Neural cell (in vitro differentiated cells): Measurements from ENCODE around the gene ADAM30. TPM values are rescaled to one million over a fixed set of nuclear protein-coding genes. Genes with fewer than 3 reads are reported as not detected.

Source experiments
- H2AFZ ChIP-seq: fragments of 200-600, 300-800 bp; sonication (generic), shearing (Covaris generic); 2 replicates; pipeline ENCODE4 v1.6.0; 2014; ENCODE audit warnings: low read depth, mild to moderate bottlenecking, antibody characterized with exemption, low read length, moderate library complexity
- H3F3A ChIP-seq: fragments of 200-600 bp; shearing (Covaris generic); 2 replicates; pipeline ENCODE4 v1.6.1; 2016; ENCODE audit warnings: mild to moderate bottlenecking, moderate library complexity, mixed read lengths, antibody characterized with exemption, low read length; ENCODE audit not compliant: insufficient read depth, poor library complexity, severe bottlenecking
- H3K27ac ChIP-seq: fragments of 200-600, 300-800 bp; sonication (generic), shearing (Covaris generic); 2 replicates; pipeline ENCODE4 v1.5.1; 2014; ENCODE audit warnings: mild to moderate bottlenecking, low read length, moderate library complexity
- H3K27me3 ChIP-seq: fragments of 300-800, 200-600 bp; sonication (generic), shearing (Covaris generic); 2 replicates; pipeline ENCODE4 v1.6.0; 2014; ENCODE audit warnings: mild to moderate bottlenecking, low read depth, low read length, moderate library complexity; ENCODE audit not compliant: insufficient read depth
- H3K36me3 ChIP-seq: fragments of 300-800, 200-600 bp; sonication (generic), shearing (Covaris generic); 2 replicates; pipeline ENCODE4 v1.5.1; 2014; ENCODE audit warnings: mild to moderate bottlenecking, antibody characterized with exemption, low read length, moderate library complexity; ENCODE audit not compliant: insufficient read depth
- H3K4me2 ChIP-seq: fragments of 300-800, 200-600 bp; sonication (generic), shearing (Covaris generic); 2 replicates; pipeline ENCODE4 v1.6.0; 2014; ENCODE audit warnings: mild to moderate bottlenecking, low read length
- H3K4me3 ChIP-seq: fragments of 300-800, 200-600 bp; sonication (generic), shearing (Covaris generic); 2 replicates; pipeline ENCODE4 v1.5.1; 2014; ENCODE audit warnings: mild to moderate bottlenecking, low read length, moderate library complexity
- H3K79me2 ChIP-seq: fragments of 200-600 bp; shearing (Covaris generic); replicated peaks from 2 replicates; pipeline ENCODE4 v1.6.0; 2014; ENCODE audit warnings: mild to moderate bottlenecking, low read length, moderate library complexity; ENCODE audit not compliant: insufficient read depth
- H3K9ac ChIP-seq: fragments of 300-800, 200-600 bp; sonication (generic), shearing (Covaris generic); 2 replicates; pipeline ENCODE4 v1.6.1; 2016; ENCODE audit warnings: mild to moderate bottlenecking, low read length, mixed read lengths
- H3K9me2 ChIP-seq: fragments of 200-600 bp; shearing (Covaris generic); 2 replicates; pipeline ENCODE4 v1.6.1; 2016; ENCODE audit warnings: mild to moderate bottlenecking, low read length, mixed read lengths; ENCODE audit not compliant: insufficient read depth
- H3K9me3 ChIP-seq: fragments of 200-600, 300-800 bp; sonication (generic), shearing (Covaris generic); 2 replicates; pipeline ENCODE4 v1.6.1; 2016; ENCODE audit warnings: mild to moderate bottlenecking, mixed run types, low read length, moderate library complexity, mixed read lengths
- H4K20me1 ChIP-seq: fragments of 200-600 bp; shearing (Covaris generic); 2 replicates; pipeline ENCODE4 v1.6.1; 2016; ENCODE audit warnings: mild to moderate bottlenecking, mixed run types; ENCODE audit not compliant: insufficient read depth
- EP300 ChIP-seq: fragments of 450-650 bp; conservative IDR thresholded peaks from 2 replicates; pipeline ENCODE4 v1.6.1; 2014; ENCODE audit warnings: antibody characterized with exemption, mild to moderate bottlenecking, moderate library complexity; ENCODE audit not compliant: poor library complexity, severe bottlenecking
- EZH2 ChIP-seq: fragments of 200-600, 300-800 bp; shearing (Covaris generic), sonication (generic); IDR thresholded peaks from 2 replicates; pipeline ENCODE4 v1.6.1; 2014; ENCODE audit warnings: antibody characterized with exemption, low read length, borderline replicate concordance, mild to moderate bottlenecking; ENCODE audit not compliant: insufficient read depth, poor library complexity, severe bottlenecking
- MXI1 ChIP-seq: fragments of 450-650 bp; conservative IDR thresholded peaks from 2 replicates; pipeline ENCODE4 v1.6.1; 2014; ENCODE audit warnings: antibody characterized with exemption, mild to moderate bottlenecking; ENCODE audit not compliant: poor library complexity, severe bottlenecking
- POLR2AphosphoS5 ChIP-seq: IDR thresholded peaks from 2 replicates; pipeline ENCODE4 v1.6.1; 2012
- RAD21 ChIP-seq: fragments of 450-650 bp; conservative IDR thresholded peaks from 2 replicates; pipeline ENCODE4 v1.6.1; 2014; ENCODE audit warnings: antibody characterized with exemption, mild to moderate bottlenecking, moderate library complexity
- SMC3 ChIP-seq: fragments of 450-650 bp; conservative IDR thresholded peaks from 2 replicates; pipeline ENCODE4 v1.6.1; 2014; ENCODE audit warnings: antibody characterized with exemption, mild to moderate bottlenecking, moderate library complexity; ENCODE audit not compliant: poor library complexity
- TAF1 ChIP-seq: IDR thresholded peaks from 2 replicates; pipeline ENCODE4 v1.6.1; 2012; ENCODE audit warnings: low read depth
- polyA plus RNA-seq: library from polyadenylated mRNA; depleted of rRNA; stranded (reverse); fragments of >200 nt; gene quantifications from 2 replicates; pipeline ENCODE4 v1.2.3, GENCODE V29; 2014
- TF ChIP-seq, protein P1 (sequence below): fragments of 450-650 bp; IDR thresholded peaks from 2 replicates; pipeline ENCODE4 v1.5.1; 2014; ENCODE audit warnings: antibody characterized with exemption, mild to moderate bottlenecking, moderate library complexity; ENCODE audit not compliant: poor library complexity, severe bottlenecking
- TF ChIP-seq, protein P2 (sequence below): IDR thresholded peaks from 2 replicates; pipeline ENCODE4 v1.6.1; 2012; ENCODE audit warnings: borderline replicate concordance

The ADAM30 gene
- polyA plus RNA-seq, 1 donor from 2014 or later, result not detected

DNA sequence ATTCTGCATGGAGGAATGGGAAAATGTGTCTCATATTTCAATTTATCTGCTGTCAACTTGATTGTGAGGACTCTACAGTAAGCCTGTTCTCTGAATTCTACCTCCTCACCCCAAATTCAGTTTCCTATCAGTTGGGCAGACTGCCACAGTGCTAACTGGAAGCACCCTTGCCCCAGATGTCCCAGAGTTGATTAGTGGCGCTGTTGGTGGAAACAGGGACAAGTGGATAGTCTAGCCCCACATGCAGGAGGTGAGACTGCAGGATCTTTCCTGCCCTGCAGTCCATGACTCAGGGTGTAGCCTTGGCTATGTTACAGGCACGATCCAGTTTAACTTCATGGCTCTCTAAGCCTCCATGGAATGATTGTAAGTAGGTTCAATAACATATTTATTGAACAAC is 22.1 kb downstream of the ADAM30 start:
- H3K27me3 ChIP-seq, result no peaks in the 10 kb centered on the region
- no peak overlapping the region for H2AFZ ChIP-seq
- TF ChIP-seq EP300, result no peak
- TF ChIP-seq, protein P1, sequence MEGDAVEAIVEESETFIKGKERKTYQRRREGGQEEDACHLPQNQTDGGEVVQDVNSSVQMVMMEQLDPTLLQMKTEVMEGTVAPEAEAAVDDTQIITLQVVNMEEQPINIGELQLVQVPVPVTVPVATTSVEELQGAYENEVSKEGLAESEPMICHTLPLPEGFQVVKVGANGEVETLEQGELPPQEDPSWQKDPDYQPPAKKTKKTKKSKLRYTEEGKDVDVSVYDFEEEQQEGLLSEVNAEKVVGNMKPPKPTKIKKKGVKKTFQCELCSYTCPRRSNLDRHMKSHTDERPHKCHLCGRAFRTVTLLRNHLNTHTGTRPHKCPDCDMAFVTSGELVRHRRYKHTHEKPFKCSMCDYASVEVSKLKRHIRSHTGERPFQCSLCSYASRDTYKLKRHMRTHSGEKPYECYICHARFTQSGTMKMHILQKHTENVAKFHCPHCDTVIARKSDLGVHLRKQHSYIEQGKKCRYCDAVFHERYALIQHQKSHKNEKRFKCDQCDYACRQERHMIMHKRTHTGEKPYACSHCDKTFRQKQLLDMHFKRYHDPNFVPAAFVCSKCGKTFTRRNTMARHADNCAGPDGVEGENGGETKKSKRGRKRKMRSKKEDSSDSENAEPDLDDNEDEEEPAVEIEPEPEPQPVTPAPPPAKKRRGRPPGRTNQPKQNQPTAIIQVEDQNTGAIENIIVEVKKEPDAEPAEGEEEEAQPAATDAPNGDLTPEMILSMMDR, result no peak
- TF ChIP-seq, protein P2, sequence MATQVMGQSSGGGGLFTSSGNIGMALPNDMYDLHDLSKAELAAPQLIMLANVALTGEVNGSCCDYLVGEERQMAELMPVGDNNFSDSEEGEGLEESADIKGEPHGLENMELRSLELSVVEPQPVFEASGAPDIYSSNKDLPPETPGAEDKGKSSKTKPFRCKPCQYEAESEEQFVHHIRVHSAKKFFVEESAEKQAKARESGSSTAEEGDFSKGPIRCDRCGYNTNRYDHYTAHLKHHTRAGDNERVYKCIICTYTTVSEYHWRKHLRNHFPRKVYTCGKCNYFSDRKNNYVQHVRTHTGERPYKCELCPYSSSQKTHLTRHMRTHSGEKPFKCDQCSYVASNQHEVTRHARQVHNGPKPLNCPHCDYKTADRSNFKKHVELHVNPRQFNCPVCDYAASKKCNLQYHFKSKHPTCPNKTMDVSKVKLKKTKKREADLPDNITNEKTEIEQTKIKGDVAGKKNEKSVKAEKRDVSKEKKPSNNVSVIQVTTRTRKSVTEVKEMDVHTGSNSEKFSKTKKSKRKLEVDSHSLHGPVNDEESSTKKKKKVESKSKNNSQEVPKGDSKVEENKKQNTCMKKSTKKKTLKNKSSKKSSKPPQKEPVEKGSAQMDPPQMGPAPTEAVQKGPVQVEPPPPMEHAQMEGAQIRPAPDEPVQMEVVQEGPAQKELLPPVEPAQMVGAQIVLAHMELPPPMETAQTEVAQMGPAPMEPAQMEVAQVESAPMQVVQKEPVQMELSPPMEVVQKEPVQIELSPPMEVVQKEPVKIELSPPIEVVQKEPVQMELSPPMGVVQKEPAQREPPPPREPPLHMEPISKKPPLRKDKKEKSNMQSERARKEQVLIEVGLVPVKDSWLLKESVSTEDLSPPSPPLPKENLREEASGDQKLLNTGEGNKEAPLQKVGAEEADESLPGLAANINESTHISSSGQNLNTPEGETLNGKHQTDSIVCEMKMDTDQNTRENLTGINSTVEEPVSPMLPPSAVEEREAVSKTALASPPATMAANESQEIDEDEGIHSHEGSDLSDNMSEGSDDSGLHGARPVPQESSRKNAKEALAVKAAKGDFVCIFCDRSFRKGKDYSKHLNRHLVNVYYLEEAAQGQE, result no peak
- TF ChIP-seq EZH2, result no peak
- TF ChIP-seq RAD21, result no peak
- TF ChIP-seq SMC3, result no peak
- TF ChIP-seq MXI1, result no peak
- no peak for TF ChIP-seq TAF1
- no peak for TF ChIP-seq POLR2AphosphoS5
- H3K9ac ChIP-seq, result no peak overlapping the region
- no peak overlapping the region for H3K4me2 ChIP-seq
- H3K27ac ChIP-seq, result no peak overlapping the region
- no peak overlapping the region for H3K4me3 ChIP-seq
- no peaks in the 10 kb centered on the region for H3K79me2 ChIP-seq
- no peaks in the 10 kb centered on the region for H3K36me3 ChIP-seq
- H4K20me1 ChIP-seq, result no peaks in the 10 kb centered on the region
- no peaks in the 10 kb centered on the region for H3K9me3 ChIP-seq
- H3F3A ChIP-seq, result no peaks in the 10 kb centered on the region
- no peaks in the 10 kb centered on the region for H3K9me2 ChIP-seq

- Histone ChIP-seq H3K27me3 (no peaks in the 10 kb centered on the region), H3K36me3 (no peaks in the 10 kb centered on the region), H3F3A (no peaks in the 10 kb centered on the region), H2AFZ (no peak overlapping the region), H3K79me2 (no peaks in the 10 kb centered on the region), H3K27ac (no peak overlapping the region), H4K20me1 (no peaks in the 10 kb centered on the region), H3K4me3 (no peak overlapping the region), H3K9me3 (no peaks in the 10 kb centered on the region), H3K4me2 (no peak overlapping the region), H3K9ac (no peak overlapping the region), H3K9me2 (no peaks in the 10 kb centered on the region)
- TF ChIP-seq MXI1 (no peak), EZH2 (no peak), TAF1 (no peak), RAD21 (no peak), SMC3 (no peak), EP300 (no peak), POLR2AphosphoS5 (no peak)
- TF ChIP-seq, protein P1, result no peak
- TF ChIP-seq, protein P2, result no peak
These were observed 22.9 kb downstream of the ADAM30 start for GRCh38 chr1:119873135-119874015.
